K562 (cell line): ENCODE measurements around the gene BUB3. TPM values are rescaled to one million over a fixed set of nuclear protein-coding genes. Genes with fewer than 3 reads are reported as not detected.

Experiments
- ATF4 ChIP-seq: fragments of 450-650 bp; formaldehyde crosslinking; IDR thresholded peaks from 2 replicates; pipeline ENCODE4 v1.4.0; 2022; ENCODE audit warnings: mild to moderate bottlenecking, moderate library complexity
- ETV1 ChIP-seq: fragments of 450-650 bp; conservative IDR thresholded peaks from 2 replicates; pipeline ENCODE4 v1.6.1; 2016; ENCODE audit warnings: missing genetic modification characterization, control low read depth, low read depth, missing compliant biosample characterization
- KLF13 ChIP-seq: fragments of 450-650 bp; IDR thresholded peaks from 2 replicates; pipeline ENCODE4 v1.6.1; 2016; ENCODE audit warnings: missing genetic modification characterization, low read depth, mild to moderate bottlenecking, missing compliant biosample characterization, moderate library complexity, borderline replicate concordance
- LCOR ChIP-seq: sonication (generic); formaldehyde crosslinking; IDR thresholded peaks from 2 replicates; pipeline ENCODE4 v1.8.0; 2022; ENCODE audit warnings: mild to moderate bottlenecking, missing genetic modification reagents
- NEUROD1 ChIP-seq: fragments of 150-350 bp; IDR thresholded peaks from 2 replicates; pipeline ENCODE4 v1.6.1; 2014; ENCODE audit warnings: borderline replicate concordance, low read length, low read depth; ENCODE audit not compliant: partially characterized antibody
- NFE2 ChIP-seq: IDR thresholded peaks from 2 replicates; pipeline ENCODE4 v1.6.1; 2014; ENCODE audit warnings: antibody characterized with exemption, low read depth
- NFRKB ChIP-seq: fragments of 450-650 bp; IDR thresholded peaks from 2 replicates; pipeline ENCODE4 v1.6.1; 2016; ENCODE audit warnings: low read depth
- PML ChIP-seq: IDR thresholded peaks from 2 replicates; pipeline ENCODE4 v1.6.1; 2012; ENCODE audit warnings: low read length, inconsistent platforms
- POLR2A ChIP-seq: fragments of 450-650 bp; conservative IDR thresholded peaks from 2 replicates; pipeline ENCODE4 v1.6.1; 2016
- POLR2B ChIP-seq: fragments of 450-650 bp; IDR thresholded peaks from 2 replicates; pipeline ENCODE4 v1.6.1; 2018; ENCODE audit warnings: low read depth; ENCODE audit not compliant: partially characterized antibody
- RBFOX2 ChIP-seq: fragments of 200-400 bp; formaldehyde crosslinking; IDR thresholded peaks from 2 replicates; pipeline ENCODE4 v1.6.1; 2017; ENCODE audit warnings: low read depth, mild to moderate bottlenecking, low read length, moderate library complexity
- SNIP1 ChIP-seq: fragments of 450-650 bp; IDR thresholded peaks from 2 replicates; pipeline ENCODE4 v1.7.1; 2017; ENCODE audit warnings: low read depth, mild to moderate bottlenecking
- TAF1 ChIP-seq: IDR thresholded peaks from 2 replicates; pipeline ENCODE4 v1.6.1; 2011; ENCODE audit warnings: mild to moderate bottlenecking, low read length, moderate library complexity; ENCODE audit not compliant: insufficient read depth, control insufficient read depth, severe bottlenecking; ENCODE audit errors: extremely low read depth
- TAF9B ChIP-seq: fragments of 450-650 bp; IDR thresholded peaks from 2 replicates; pipeline ENCODE4 v1.6.1; 2018; ENCODE audit warnings: mild to moderate bottlenecking; ENCODE audit not compliant: partially characterized antibody
- ZNF311 ChIP-seq: fragments of 250-450 bp; sonication (Bioruptor Pico); IDR thresholded peaks from 2 replicates; pipeline ENCODE4 v1.4.0; 2020; ENCODE audit warnings: mild to moderate bottlenecking, moderate library complexity
- ZNF639 ChIP-seq, 2 experiments: fragments of 200-800 bp in 1 of 2; sonication (Bioruptor generic) in 1 of 2; sonication (generic) in 1 of 2; formaldehyde crosslinking in 1 of 2; IDR thresholded peaks in 1 of 2; conservative IDR thresholded peaks in 1 of 2; 2 replicates each; pipeline versions ENCODE4 v1.5.0 to v1.6.1; 2016 to 2020; ENCODE audit warnings: missing compliant biosample characterization in 1 of 2, missing genetic modification characterization in 1 of 2, missing genetic modification reagents in 1 of 2
- ZNF740 ChIP-seq, 3 experiments: fragments of 200-800 bp in 1 of 3; sonication (Bioruptor generic) in 1 of 3; sonication (generic) in 1 of 3; formaldehyde crosslinking in 1 of 3; IDR thresholded peaks; 2 replicates each; pipeline versions ENCODE4 v1.6.1 to v1.8.0; 2016 to 2022; ENCODE audit warnings: mild to moderate bottlenecking in 2 of 3, missing compliant biosample characterization in 2 of 3, missing genetic modification characterization in 2 of 3, missing genetic modification reagents in 1 of 3
- polyA plus RNA-seq, 8 experiments: library from polyadenylated mRNA; depleted of rRNA in 4 of 8; stranded (reverse) in 5 of 8; unstranded in 3 of 8; fragments of >200 nt; fragmentation: Nextera tagmentation in 2 of 8; fragmentation: Illumina TruSeq in 1 of 8; extraction: Ambion mirVana in 2 of 8; extraction: Trizol in 1 of 8; gene quantifications; 2 replicates each; pipeline versions ENCODE4 v1.2.1 to v1.2.3, GENCODE V29; 2011 to 2014; ENCODE audit warnings: inconsistent platforms in 1 of 8, missing spikeins in 1 of 8
- total RNA-seq, 7 experiments: library from RNA; depleted of rRNA in 6 of 7; stranded (reverse); fragments of >200 nt in 6 of 7; fragmentation: Illumina TruSeq in 2 of 7; extraction: Trizol in 2 of 7; gene quantifications; 2 replicates each; pipeline versions ENCODE4 v1.2.1 to v1.2.3, GENCODE V29; 2011 to 2021; ENCODE audit warnings: low replicate concordance in 1 of 7
- TF ChIP-seq, protein P1 (sequence below): sonication (generic); formaldehyde crosslinking; IDR thresholded peaks from 2 replicates; pipeline ENCODE4 v1.8.0; 2022; ENCODE audit warnings: mild to moderate bottlenecking, low read depth, missing genetic modification reagents
- TF ChIP-seq, protein P2 (sequence below): sonication (generic); formaldehyde crosslinking; IDR thresholded peaks from 2 replicates; pipeline ENCODE4 v1.8.0; 2022; ENCODE audit warnings: mild to moderate bottlenecking, missing genetic modification reagents, borderline replicate concordance

Gene BUB3
- total and polyA plus RNA-seq, 9 of the 15 experiments (the other 6 are each of a cell fraction or from before 2014, with no cell fraction given), result 167 to 761 (median 225) TPM

DNA sequence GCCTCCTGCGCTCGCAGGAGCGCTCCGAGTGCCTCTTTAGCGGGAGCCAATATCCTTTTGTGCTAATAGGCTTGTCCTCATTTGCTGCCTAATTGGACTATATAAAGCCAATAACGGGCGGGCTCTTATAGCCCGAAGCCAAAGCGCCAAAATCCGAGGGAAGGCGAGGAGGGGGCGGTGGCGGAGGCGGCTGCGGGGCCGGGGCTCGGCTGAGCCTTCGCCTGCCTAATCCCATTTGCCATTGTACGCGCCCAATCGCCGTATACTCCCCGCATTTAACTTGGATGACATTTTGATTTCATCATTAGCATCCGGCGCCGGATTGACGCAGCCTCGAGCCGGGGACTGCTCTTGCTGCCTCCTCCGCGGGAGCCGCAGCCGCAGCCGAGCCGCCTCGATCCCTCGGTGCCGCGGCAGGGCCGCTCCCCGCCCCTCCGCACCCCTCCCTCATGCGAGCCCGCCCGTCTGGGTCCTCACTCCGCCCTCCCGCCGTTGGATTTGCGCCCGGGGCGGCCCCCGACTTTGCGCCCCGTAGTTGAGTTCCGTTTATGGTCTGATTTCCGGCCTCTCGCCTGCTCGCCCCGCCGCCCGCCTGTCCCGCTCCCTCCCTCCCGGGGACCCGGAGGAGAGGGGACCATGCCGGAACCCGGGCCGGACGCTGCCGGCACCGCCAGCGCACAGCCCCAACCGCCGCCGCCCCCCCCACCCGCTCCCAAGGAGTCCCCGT is 18.6 kb upstream of the BUB3 start, which contains the start of gene HMX3 (continued):
- TF ChIP-seq NEUROD1 (peak; percentile 10), ATF4 (CRISPR knock-in tag) (no peak), TAF1 (peak; percentile 26), KLF13 (tag) (no peak), POLR2B (peak; percentile 48), SNIP1 (no peak), ETV1 (tag) (peak; percentile 34; the same call in 1 of the 2 replicates), NFRKB (peak; percentile 19; the same call in 1 of the 2 replicates), ZNF740 (CRISPR knock-in tag; IDR thresholded peaks at IDR 0.05) (no peak), ZNF740 (tag; IDR thresholded peaks at IDR 0.05) (peak in 1 of 2 experiments; percentile 71; a peak in 2 of 4 replicates), ZNF639 (CRISPR knock-in tag; conservative IDR thresholded peaks at IDR 0.05 in 1 of 2, IDR thresholded peaks at IDR 0.05 in 1 of 2) (peak in 1 of 2 experiments; percentile 96; a peak in 2 of 4 replicates), POLR2A (peak; percentile 75), LCOR (CRISPR knock-in tag) (0 out of 2 replicates have a peak, but pooled peaks have one; percentile 6), PML (peak; percentile 36; the same call in 1 of the 2 replicates), NFE2 (no peak), TAF9B (no peak), RBFOX2 (peak; percentile 71), ZNF311 (CRISPR knock-in tag) (no peak)
- TF ChIP-seq, protein P1, sequence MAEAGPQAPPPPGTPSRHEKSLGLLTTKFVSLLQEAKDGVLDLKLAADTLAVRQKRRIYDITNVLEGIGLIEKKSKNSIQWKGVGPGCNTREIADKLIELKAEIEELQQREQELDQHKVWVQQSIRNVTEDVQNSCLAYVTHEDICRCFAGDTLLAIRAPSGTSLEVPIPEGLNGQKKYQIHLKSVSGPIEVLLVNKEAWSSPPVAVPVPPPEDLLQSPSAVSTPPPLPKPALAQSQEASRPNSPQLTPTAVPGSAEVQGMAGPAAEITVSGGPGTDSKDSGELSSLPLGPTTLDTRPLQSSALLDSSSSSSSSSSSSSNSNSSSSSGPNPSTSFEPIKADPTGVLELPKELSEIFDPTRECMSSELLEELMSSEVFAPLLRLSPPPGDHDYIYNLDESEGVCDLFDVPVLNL (CRISPR knock-in tag), result no peak
- TF ChIP-seq, protein P2, sequence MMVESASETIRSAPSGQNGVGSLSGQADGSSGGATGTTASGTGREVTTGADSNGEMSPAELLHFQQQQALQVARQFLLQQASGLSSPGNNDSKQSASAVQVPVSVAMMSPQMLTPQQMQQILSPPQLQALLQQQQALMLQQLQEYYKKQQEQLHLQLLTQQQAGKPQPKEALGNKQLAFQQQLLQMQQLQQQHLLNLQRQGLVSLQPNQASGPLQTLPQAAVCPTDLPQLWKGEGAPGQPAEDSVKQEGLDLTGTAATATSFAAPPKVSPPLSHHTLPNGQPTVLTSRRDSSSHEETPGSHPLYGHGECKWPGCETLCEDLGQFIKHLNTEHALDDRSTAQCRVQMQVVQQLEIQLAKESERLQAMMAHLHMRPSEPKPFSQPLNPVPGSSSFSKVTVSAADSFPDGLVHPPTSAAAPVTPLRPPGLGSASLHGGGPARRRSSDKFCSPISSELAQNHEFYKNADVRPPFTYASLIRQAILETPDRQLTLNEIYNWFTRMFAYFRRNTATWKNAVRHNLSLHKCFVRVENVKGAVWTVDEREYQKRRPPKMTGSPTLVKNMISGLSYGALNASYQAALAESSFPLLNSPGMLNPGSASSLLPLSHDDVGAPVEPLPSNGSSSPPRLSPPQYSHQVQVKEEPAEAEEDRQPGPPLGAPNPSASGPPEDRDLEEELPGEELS (CRISPR knock-in tag), result no peak
